ENCODE results near the gene NME3. TPM values are rescaled to one million over a fixed set of nuclear protein-coding genes. Genes with fewer than 3 reads are reported as not detected.

NME3 gene
- total and polyA plus RNA-seq, 2 of the 4 experiments (the other 2 are of a cell fraction) = 12.7 to 41.2 TPM

GRCh38 chr16:1740234-1740633 is 31.1 kb downstream of the NME3 start:
- 98% methylated on average over 24 of the region's 33 CpGs; no CpG with 5 or more reads in 1 of the 2 experiments for WGBS, 2 experiments (ENCODE audit: extremely low coverage in 2 of 2, insufficient read length in 1 of 2)
- dilution Hi-C loops (cut with HindIII; ENCODE audit: low sequenced_read_pairs, unreplicated experiment) = no loop called here

More at GRCh38 chr16:1740234-1740633, 31.1 kb downstream of the NME3 start:
- POLR2A ChIA-PET (ENCODE audit: unreplicated experiment) = no interaction called here
- no peak overlapping the region for H3K14ac ChIP-seq (replicated peaks; ENCODE audit: low read depth, low read length)
- H3K4me2 ChIP-seq (ENCODE audit: low read depth, low read length) = no peak overlapping the region
- no peak overlapping the region for H2BK20ac ChIP-seq (ENCODE audit: low read depth, low read length)
- H3K56ac ChIP-seq (ENCODE audit: extremely low read depth, insufficient read depth, low read length) = no peak overlapping the region
- CTCF ChIA-PET = no interaction called here
- H3K4ac ChIP-seq (ENCODE audit: low read depth, low read length) = no peak overlapping the region
- H2BK120ac ChIP-seq (ENCODE audit: low read depth, low read length) = no peak overlapping the region
- TF ChIP-seq BHLHE40 (IDR thresholded peaks at IDR 0.05; ENCODE audit: low read depth, low read length) (no peak), CHD1 (IDR thresholded peaks at IDR 0.05; ENCODE audit: low read depth, low read length) (no peak), NFE2L2 (IDR thresholded peaks at IDR 0.05; ENCODE audit: low read depth, low read length) (no peak)
- TF ChIP-seq, protein P1, sequence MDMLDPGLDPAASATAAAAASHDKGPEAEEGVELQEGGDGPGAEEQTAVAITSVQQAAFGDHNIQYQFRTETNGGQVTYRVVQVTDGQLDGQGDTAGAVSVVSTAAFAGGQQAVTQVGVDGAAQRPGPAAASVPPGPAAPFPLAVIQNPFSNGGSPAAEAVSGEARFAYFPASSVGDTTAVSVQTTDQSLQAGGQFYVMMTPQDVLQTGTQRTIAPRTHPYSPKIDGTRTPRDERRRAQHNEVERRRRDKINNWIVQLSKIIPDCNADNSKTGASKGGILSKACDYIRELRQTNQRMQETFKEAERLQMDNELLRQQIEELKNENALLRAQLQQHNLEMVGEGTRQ (IDR thresholded peaks at IDR 0.05; ENCODE audit: low read depth, low read length) = no peak
- no peaks in the 10 kb centered on the region for H3K27me3 ChIP-seq (ENCODE audit: control insufficient read depth, insufficient read depth, low read length)
- H3K4me1 ChIP-seq (ENCODE audit: control insufficient read depth, insufficient read depth, low read length) = no peaks in the 10 kb centered on the region
- no peak overlapping the region for H3K23ac ChIP-seq (ENCODE audit: low read depth, low read length)
- H3K36me3 ChIP-seq (ENCODE audit: control insufficient read depth, insufficient read depth, low read length) = peaks cover 38% of the 10 kb centered on the region
- H3K9ac ChIP-seq (ENCODE audit: low read depth, low read length) = no peak overlapping the region
- H4K8ac ChIP-seq (ENCODE audit: low read depth in 2 of 2, low read length in 2 of 2) = no peak overlapping the region
- no peak overlapping the region for H2AFZ ChIP-seq (replicated peaks; ENCODE audit: low read length, poor library complexity)
- no peak overlapping the region for H2BK15ac ChIP-seq (ENCODE audit: low read depth, low read length)
- DNase-seq (no peak), ATAC-seq (ENCODE audit: low read depth) (no peak)
- in situ Hi-C loops (cut with MboI; ENCODE audit: low sequenced_read_pairs) = no loop called here
- peaks cover 46% of the 10 kb centered on the region for H4K20me1 ChIP-seq (ENCODE audit: insufficient read depth, low read length)
- intact Hi-C loops (cut with micrococcal nuclease) = no loop called here
- no peak overlapping the region for H3K4me3 ChIP-seq (ENCODE audit: insufficient read depth, low read depth, low read length)
- no peak overlapping the region for H3K27ac ChIP-seq (ENCODE audit: insufficient read depth, low read length)
- H3K9me1 ChIP-seq (ENCODE audit: insufficient read depth, low read length) = peaks cover 8% of the 10 kb centered on the region
- H3K9me3 ChIP-seq (ENCODE audit: control insufficient read depth, insufficient read depth, low read length) = no peaks in the 10 kb centered on the region
- no TSS peak for BruUV-seq (replicated peaks)
- no peak overlapping the region for H2AK9ac ChIP-seq (replicated peaks; ENCODE audit: low read depth, low read length, poor library complexity)
- no peak overlapping the region for H4K5ac ChIP-seq (ENCODE audit: low read depth, low read length)
- peak overlapping the region; percentile 4; the same call in 1 of the 2 replicates for H2AK5ac ChIP-seq (ENCODE audit: low read depth, low read length)
- peaks cover 27 to 62% of the 10 kb centered on the region in 2 experiments for H3K79me1 ChIP-seq (ENCODE audit: low read depth in 1 of 2, low read length in 2 of 2)
- H3K18ac ChIP-seq (ENCODE audit: low read depth, low read length) = no peak overlapping the region
- no peak overlapping the region for H2BK5ac ChIP-seq (ENCODE audit: low read depth, low read length, poor library complexity, severe bottlenecking)
- no peak overlapping the region for H4K91ac ChIP-seq (ENCODE audit: insufficient read depth, low read depth, low read length)
